ENCODE results near the gene CDKN2AIP. TPM values are rescaled to one million over a fixed set of nuclear protein-coding genes. Genes with fewer than 3 reads are reported as not detected.
A peak's percentile ranks its signal among the peaks of the same experiment; 100 is the strongest.

CDKN2AIP gene
- total and polyA plus RNA-seq, 10 of the 15 experiments (the other 5 are each of a cell fraction or from before 2014, with no cell fraction given): 6.0 to 22.7 (median 15.9) TPM

DNA sequence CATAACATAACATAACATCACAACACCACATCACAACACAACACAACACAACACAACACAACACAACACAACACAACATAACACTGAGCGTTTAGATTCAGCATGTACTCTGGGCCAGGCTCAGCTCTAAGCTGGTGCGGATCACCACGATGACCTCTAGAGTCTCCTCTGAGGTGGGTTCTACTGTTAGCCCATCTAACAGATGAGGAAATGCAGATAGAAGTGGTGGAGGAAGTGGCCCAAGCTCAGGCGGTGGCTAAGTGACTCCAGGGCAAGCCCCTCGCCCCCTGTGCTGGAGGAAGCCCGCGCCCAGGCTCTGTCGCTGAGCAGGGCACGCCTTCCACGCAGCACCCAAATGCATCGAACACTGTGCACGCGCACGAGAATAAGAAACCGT lies 45.3 kb upstream of the CDKN2AIP start:
- no peaks in the 10 kb centered on the region for H4K20me1 ChIP-seq (ENCODE audit: control insufficient read depth, insufficient read depth)
- WGBS (ENCODE audit: insufficient coverage, insufficient replicate concordance, low lambda C conversion rate, missing lambda C conversion rate): 67% methylated on average over 14 of the region's 15 CpGs
- intact Hi-C loops (cut with micrococcal nuclease; ENCODE audit: unreplicated experiment) (no loop called here), in situ Hi-C loops (cut with MboI) (no loop called here)
- peaks cover 0 to 3% of the 10 kb centered on the region in 2 experiments; a peak in 2 of 4 replicates for H3K27me3 ChIP-seq (replicated peaks in 1 of 2; ENCODE audit: control insufficient read depth in 2 of 2, insufficient read depth in 2 of 2, low read length in 1 of 2)
- no peaks in the 10 kb centered on the region for H3K79me2 ChIP-seq (ENCODE audit: control insufficient read depth, insufficient read depth, low read length)
- no peak overlapping the region for H3K27ac ChIP-seq (ENCODE audit: control insufficient read depth, insufficient read depth)
- SMC1A ChIA-PET (ENCODE audit: uncharacterized antibody, unreplicated experiment): no interaction called here
- H3K36me3 ChIP-seq (ENCODE audit: control insufficient read depth in 2 of 2, insufficient read depth in 2 of 2, low read length in 1 of 2): no peaks in the 10 kb centered on the region
- H3K4me2 ChIP-seq (ENCODE audit: control insufficient read depth, insufficient read depth): no peak overlapping the region; the same call in 1 of the 2 replicates
- POLR2A ChIA-PET: no interaction called here
- RAD21 ChIA-PET (ENCODE audit: unreplicated experiment): no interaction called here
- no TSS peak for BruUV-seq (replicated peaks)
- H3K9ac ChIP-seq (ENCODE audit: control insufficient read depth, insufficient read depth, low read length): no peak overlapping the region
- H2AFZ ChIP-seq (ENCODE audit: control insufficient read depth, low read depth, low read length): no peak overlapping the region
- H3K9me3 ChIP-seq (replicated peaks; ENCODE audit: control insufficient read depth, insufficient read depth, low read length): no peaks in the 10 kb centered on the region
- H3K4me3 ChIP-seq: no peak overlapping the region
- TF ChIP-seq FOXM1 (IDR thresholded peaks at IDR 0.05; ENCODE audit: low read depth, low read length): no peak
- ATAC-seq (peak; percentile 23), DNase-seq (ENCODE audit: low read depth, low spot score) (no peak), FAIRE-seq (no peak)
- no peaks in the 10 kb centered on the region for H3K4me1 ChIP-seq (ENCODE audit: control insufficient read depth, insufficient read depth, low read length)
- CTCF ChIA-PET: interaction anchor here (0.9 kb wide), 2 partner anchors 8 to 470 kb away, joined by 3 to 4 read pairs; no protein-coding TSS in a partner anchor

DNA sequence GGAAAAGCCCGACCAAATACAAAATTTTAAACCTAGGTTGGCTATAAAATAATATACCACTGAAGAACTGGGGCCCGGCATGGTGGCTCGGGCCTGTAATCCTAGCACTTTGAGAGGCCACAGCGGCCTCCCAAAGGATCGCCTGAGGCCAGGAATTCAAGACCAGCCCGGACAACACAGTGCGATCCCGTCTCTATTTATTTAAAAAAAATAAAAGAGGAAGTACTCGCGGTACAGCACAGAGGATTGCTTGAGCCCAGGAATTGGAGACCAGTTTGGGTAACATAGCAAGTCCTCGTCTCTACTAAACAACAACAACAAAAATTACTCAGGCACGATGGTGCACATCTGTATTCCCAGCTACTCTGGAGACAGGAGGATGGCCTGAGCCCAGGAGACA lies 44.8 kb upstream of the CDKN2AIP start:
- SMC1A ChIA-PET (ENCODE audit: uncharacterized antibody, unreplicated experiment): no interaction called here
- H3K79me2 ChIP-seq (ENCODE audit: control insufficient read depth, insufficient read depth, low read length): no peaks in the 10 kb centered on the region
- DNase-seq (ENCODE audit: low read depth, low spot score) (no peak), ATAC-seq (no peak), FAIRE-seq (no peak)
- no peaks in the 10 kb centered on the region for H3K9me3 ChIP-seq (replicated peaks; ENCODE audit: control insufficient read depth, insufficient read depth, low read length)
- no peak overlapping the region for H3K4me2 ChIP-seq (ENCODE audit: control insufficient read depth, insufficient read depth)
- POLR2A ChIA-PET: no interaction called here
- RAD21 ChIA-PET (ENCODE audit: unreplicated experiment): no interaction called here
- H2AFZ ChIP-seq (ENCODE audit: control insufficient read depth, low read depth, low read length): no peak overlapping the region
- no peaks in the 10 kb centered on the region for H4K20me1 ChIP-seq (ENCODE audit: control insufficient read depth, insufficient read depth)
- no peak overlapping the region for H3K9ac ChIP-seq (ENCODE audit: control insufficient read depth, insufficient read depth, low read length)
- intact Hi-C loops (cut with micrococcal nuclease; ENCODE audit: unreplicated experiment) (loop anchor here (10.0 kb wide), 2 partner anchors 325 to 465 kb away; no protein-coding TSS in a partner anchor), in situ Hi-C loops (cut with MboI) (loop anchor here (10.0 kb wide), 1 partner anchor 325 kb away; no protein-coding TSS in a partner anchor)
- H3K4me3 ChIP-seq: no peak overlapping the region
- WGBS (ENCODE audit: insufficient coverage, insufficient replicate concordance, low lambda C conversion rate, missing lambda C conversion rate): 57% methylated on average over 12 of the region's 12 CpGs
- CTCF ChIA-PET: interaction anchor here (0.9 kb wide), 2 partner anchors 8 to 470 kb away, joined by 3 to 4 read pairs; no protein-coding TSS in a partner anchor
- no peaks in the 10 kb centered on the region for H3K36me3 ChIP-seq (ENCODE audit: control insufficient read depth in 2 of 2, insufficient read depth in 2 of 2, low read length in 1 of 2)
- no peak overlapping the region for H3K27ac ChIP-seq (ENCODE audit: control insufficient read depth, insufficient read depth)
- BruUV-seq (replicated peaks): no TSS peak
- peaks cover 0 to 3% of the 10 kb centered on the region in 2 experiments; a peak in 2 of 4 replicates for H3K27me3 ChIP-seq (replicated peaks in 1 of 2; ENCODE audit: control insufficient read depth in 2 of 2, insufficient read depth in 2 of 2, low read length in 1 of 2)
- no peaks in the 10 kb centered on the region for H3K4me1 ChIP-seq (ENCODE audit: control insufficient read depth, insufficient read depth, low read length)
- TF ChIP-seq NR2F1 (conservative IDR thresholded peaks at IDR 0.05) (no peak), LARP7 (IDR thresholded peaks at IDR 0.05) (no peak), POLR2AphosphoS2 (IDR thresholded peaks at IDR 0.05; ENCODE audit: low read depth, low read length) (no peak), SPI1 (IDR thresholded peaks at IDR 0.05; ENCODE audit: borderline replicate concordance, insufficient read depth, low read depth, low read length) (no peak), MEF2A (IDR thresholded peaks at IDR 0.05; ENCODE audit: insufficient read depth, low read depth, low read length) (no peak), RELA (IDR thresholded peaks at IDR 0.05; ENCODE audit: borderline replicate concordance, partially characterized antibody) (no peak), ATF7 (IDR thresholded peaks at IDR 0.05; ENCODE audit: low read depth) (no peak), ZNF622 (IDR thresholded peaks at IDR 0.05) (no peak), KDM1A (IDR thresholded peaks at IDR 0.05; ENCODE audit: borderline replicate concordance) (no peak), STAT1 (conservative IDR thresholded peaks at IDR 0.05) (no peak), TCF12 (IDR thresholded peaks at IDR 0.05; ENCODE audit: low read depth, low read length) (no peak), BCL11A (IDR thresholded peaks at IDR 0.05; ENCODE audit: low read depth, low read length) (no peak)
- TF ChIP-seq, protein P1, sequence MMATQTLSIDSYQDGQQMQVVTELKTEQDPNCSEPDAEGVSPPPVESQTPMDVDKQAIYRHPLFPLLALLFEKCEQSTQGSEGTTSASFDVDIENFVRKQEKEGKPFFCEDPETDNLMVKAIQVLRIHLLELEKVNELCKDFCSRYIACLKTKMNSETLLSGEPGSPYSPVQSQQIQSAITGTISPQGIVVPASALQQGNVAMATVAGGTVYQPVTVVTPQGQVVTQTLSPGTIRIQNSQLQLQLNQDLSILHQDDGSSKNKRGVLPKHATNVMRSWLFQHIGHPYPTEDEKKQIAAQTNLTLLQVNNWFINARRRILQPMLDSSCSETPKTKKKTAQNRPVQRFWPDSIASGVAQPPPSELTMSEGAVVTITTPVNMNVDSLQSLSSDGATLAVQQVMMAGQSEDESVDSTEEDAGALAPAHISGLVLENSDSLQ (IDR thresholded peaks at IDR 0.05): no peak
- TF ChIP-seq, protein P2, sequence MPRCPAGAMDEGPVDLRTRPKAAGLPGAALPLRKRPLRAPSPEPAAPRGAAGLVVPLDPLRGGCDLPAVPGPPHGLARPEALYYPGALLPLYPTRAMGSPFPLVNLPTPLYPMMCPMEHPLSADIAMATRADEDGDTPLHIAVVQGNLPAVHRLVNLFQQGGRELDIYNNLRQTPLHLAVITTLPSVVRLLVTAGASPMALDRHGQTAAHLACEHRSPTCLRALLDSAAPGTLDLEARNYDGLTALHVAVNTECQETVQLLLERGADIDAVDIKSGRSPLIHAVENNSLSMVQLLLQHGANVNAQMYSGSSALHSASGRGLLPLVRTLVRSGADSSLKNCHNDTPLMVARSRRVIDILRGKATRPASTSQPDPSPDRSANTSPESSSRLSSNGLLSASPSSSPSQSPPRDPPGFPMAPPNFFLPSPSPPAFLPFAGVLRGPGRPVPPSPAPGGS (IDR thresholded peaks at IDR 0.05; ENCODE audit: borderline replicate concordance, insufficient read depth, low read depth, low read length, poor library complexity, severe bottlenecking): no peak
- TF ChIP-seq, protein P3, sequence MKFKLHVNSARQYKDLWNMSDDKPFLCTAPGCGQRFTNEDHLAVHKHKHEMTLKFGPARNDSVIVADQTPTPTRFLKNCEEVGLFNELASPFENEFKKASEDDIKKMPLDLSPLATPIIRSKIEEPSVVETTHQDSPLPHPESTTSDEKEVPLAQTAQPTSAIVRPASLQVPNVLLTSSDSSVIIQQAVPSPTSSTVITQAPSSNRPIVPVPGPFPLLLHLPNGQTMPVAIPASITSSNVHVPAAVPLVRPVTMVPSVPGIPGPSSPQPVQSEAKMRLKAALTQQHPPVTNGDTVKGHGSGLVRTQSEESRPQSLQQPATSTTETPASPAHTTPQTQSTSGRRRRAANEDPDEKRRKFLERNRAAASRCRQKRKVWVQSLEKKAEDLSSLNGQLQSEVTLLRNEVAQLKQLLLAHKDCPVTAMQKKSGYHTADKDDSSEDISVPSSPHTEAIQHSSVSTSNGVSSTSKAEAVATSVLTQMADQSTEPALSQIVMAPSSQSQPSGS (IDR thresholded peaks at IDR 0.05; ENCODE audit: low read length): no peak

All from GM12878 (cell line).